WTC11 (cell line): Measurements from ENCODE around the gene PPP5C. TPM values are rescaled to one million over a fixed set of nuclear protein-coding genes. Genes with fewer than 3 reads are reported as not detected.
A peak's percentile ranks its signal among the peaks of the same experiment; 100 is the strongest.

ENCODE experiments used
- ATAC-seq: fragments of 200-7000 bp; cut with Tn5 transposase; 2 replicates; pipeline ENCODE4 v1.10.0; 2021; ENCODE audit warnings: mild to moderate bottlenecking, moderate library complexity
- CTCF ChIA-PET: fragments of 300-600 bp; sonication (Branson Sonifier 250); formaldehyde crosslinking; loops from one replicate; lab custom pipeline; 2021; ENCODE audit warnings: antibody characterized with exemption; lab: Charles Lee
- POLR2A ChIA-PET: fragments of 350-600 bp; sonication (Branson Sonifier 250); formaldehyde crosslinking; loops from one replicate; lab custom pipeline; 2021; ENCODE audit warnings: antibody characterized with exemption; lab: Charles Lee
- DNase-seq: peaks from one replicate; pipeline ENCODE4 v3.0.0; 2021; ENCODE audit warnings: low spot score
- H3K27ac Mint-ChIP-seq: 2 replicates; pipeline ENCODE4 v1.8.0; 2021; ENCODE audit warnings: mixed read lengths
- H3K27me3 Mint-ChIP-seq: 2 replicates; pipeline ENCODE4 v1.8.0; 2021; ENCODE audit warnings: low read depth, mild to moderate bottlenecking, moderate library complexity, mixed read lengths
- H3K36me3 Mint-ChIP-seq: 2 replicates; pipeline ENCODE4 v1.8.0; 2021; ENCODE audit warnings: mixed read lengths
- H3K4me1 Mint-ChIP-seq: 2 replicates; pipeline ENCODE4 v1.8.0; 2022; ENCODE audit warnings: mixed read lengths
- H3K4me3 Mint-ChIP-seq: 2 replicates; pipeline ENCODE4 v1.8.0; 2021; ENCODE audit warnings: mild to moderate bottlenecking, moderate library complexity, mixed read lengths
- H3K9me3 Mint-ChIP-seq: 2 replicates; pipeline ENCODE4 v1.8.0; 2021; ENCODE audit warnings: mixed read lengths
- CDX4 ChIP-seq: fragments of 250-450 bp; sonication (Bioruptor Pico); IDR thresholded peaks from 2 replicates; pipeline ENCODE4 v1.9.0; 2021; ENCODE audit warnings: moderate library complexity, mild to moderate bottlenecking, inconsistent platforms, borderline replicate concordance
- E2F1 ChIP-seq: sonication (generic); formaldehyde crosslinking; IDR thresholded peaks from 2 replicates; pipeline ENCODE4 v1.8.0; 2022; ENCODE audit warnings: mild to moderate bottlenecking, missing genetic modification reagents
- ETV6 ChIP-seq: sonication (generic); formaldehyde crosslinking; IDR thresholded peaks from 2 replicates; pipeline ENCODE4 v1.8.1; 2022; ENCODE audit warnings: mild to moderate bottlenecking, missing genetic modification reagents
- GTF2I ChIP-seq: fragments of 250-450 bp; sonication (Bioruptor Pico); conservative IDR thresholded peaks from 2 replicates; pipeline ENCODE4 v1.4.0; 2021; ENCODE audit warnings: mild to moderate bottlenecking
- JAZF1 ChIP-seq: fragments of 250-450 bp; sonication (Bioruptor Pico); IDR thresholded peaks from 2 replicates; pipeline ENCODE4 v1.9.0; 2021; ENCODE audit warnings: moderate library complexity, mild to moderate bottlenecking, inconsistent platforms
- NFATC4 ChIP-seq: fragments of 250-450 bp; sonication (Bioruptor Pico); IDR thresholded peaks from 2 replicates; pipeline ENCODE4 v1.9.0; 2021; ENCODE audit warnings: mild to moderate bottlenecking
- NFYB ChIP-seq: sonication (generic); formaldehyde crosslinking; conservative IDR thresholded peaks from 2 replicates; pipeline ENCODE4 v1.8.0; 2022; ENCODE audit warnings: low read depth, missing genetic modification reagents
- NR2C2 ChIP-seq: sonication (generic); formaldehyde crosslinking; IDR thresholded peaks from 2 replicates; pipeline ENCODE4 v1.8.0; 2022; ENCODE audit warnings: mild to moderate bottlenecking, missing genetic modification reagents
- PRDM15 ChIP-seq: sonication (generic); formaldehyde crosslinking; IDR thresholded peaks from 2 replicates; pipeline ENCODE4 v1.8.0; 2022; ENCODE audit warnings: missing genetic modification reagents
- RORB ChIP-seq: fragments of 250-450 bp; sonication (Bioruptor Pico); IDR thresholded peaks from 2 replicates; pipeline ENCODE4 v1.9.0; 2021; ENCODE audit warnings: mild to moderate bottlenecking
- SMAD4 ChIP-seq: sonication (generic); formaldehyde crosslinking; IDR thresholded peaks from 2 replicates; pipeline ENCODE4 v1.8.0; 2022; ENCODE audit warnings: mild to moderate bottlenecking, missing genetic modification reagents
- SOX15 ChIP-seq: fragments of 250-450 bp; sonication (Bioruptor Pico); IDR thresholded peaks from 2 replicates; pipeline ENCODE4 v1.9.0; 2021; ENCODE audit warnings: mild to moderate bottlenecking
- TEAD4 ChIP-seq: sonication (generic); formaldehyde crosslinking; IDR thresholded peaks from 2 replicates; pipeline ENCODE4 v1.8.0; 2022; ENCODE audit warnings: mild to moderate bottlenecking, missing genetic modification reagents
- ZNF263 ChIP-seq: sonication (generic); formaldehyde crosslinking; IDR thresholded peaks from 2 replicates; pipeline ENCODE4 v1.8.1; 2022; ENCODE audit warnings: low read depth, mild to moderate bottlenecking, moderate library complexity, missing genetic modification reagents
- ZNF317 ChIP-seq: sonication (generic); formaldehyde crosslinking; IDR thresholded peaks from 2 replicates; pipeline ENCODE4 v1.8.1; 2023; ENCODE audit warnings: low read depth, mild to moderate bottlenecking, moderate library complexity, missing genetic modification reagents, borderline replicate concordance
- ZSCAN18 ChIP-seq: fragments of 250-450 bp; sonication (Bioruptor Pico); IDR thresholded peaks from 2 replicates; pipeline ENCODE4 v2.1.2; 2022; ENCODE audit warnings: mild to moderate bottlenecking, moderate library complexity
- total RNA-seq: library from RNA; stranded (reverse); gene quantifications from 3 replicates; pipeline ENCODE4 v1.2.3, GENCODE V29; 2021

PPP5C gene
- total RNA-seq, 1 experiment from 2014 or later, result 107 TPM

GRCh38 chr19:46420056-46420455 is 73.2 kb downstream of the PPP5C start:
- ATAC-seq (no peak), DNase-seq (no peak)
- no peak for TF ChIP-seq JAZF1 (CRISPR knock-in tag)
- no peak for TF ChIP-seq GTF2I (CRISPR knock-in tag)
- TF ChIP-seq SMAD4 (CRISPR knock-in tag), result no peak
- no peak for TF ChIP-seq CDX4 (CRISPR knock-in tag)
- no peak for TF ChIP-seq RORB
- no peak for TF ChIP-seq NFATC4 (CRISPR knock-in tag)
- TF ChIP-seq NR2C2 (CRISPR knock-in tag), result no peak
- no peak for TF ChIP-seq ZNF317 (CRISPR knock-in tag)
- TF ChIP-seq E2F1, result no peak
- no peak for TF ChIP-seq ZSCAN18 (CRISPR knock-in tag)
- ChIA-PET CTCF (interaction anchor here (0.6 to 1.2 kb wide), 2 partner anchors 21 to 70 kb away, joined by 3 to 6 read pairs; no protein-coding TSS in a partner anchor), POLR2A (interaction anchor here (0.6 kb wide), 1 partner anchor 8 kb away, joined by 4 read pairs; no protein-coding TSS in a partner anchor)
- Mint-ChIP-seq H3K27ac (no peak overlapping the region), H3K27me3 (peaks cover 10% of the 10 kb centered on the region), H3K9me3 (no peaks in the 10 kb centered on the region), H3K4me3 (no peak overlapping the region), H3K36me3 (no peaks in the 10 kb centered on the region), H3K4me1 (peaks cover 17% of the 10 kb centered on the region)

- POLR2A ChIA-PET, result no interaction called here
- Mint-ChIP-seq H3K27ac (peak overlapping the region; percentile 27; the same call in 1 of the 2 replicates), H3K27me3 (peaks cover 32% of the 10 kb centered on the region), H3K9me3 (no peaks in the 10 kb centered on the region)
- no peak for DNase-seq
- no peak for TF ChIP-seq CDX4 (CRISPR knock-in tag)
- TF ChIP-seq PRDM15 (CRISPR knock-in tag), result no peak
- TF ChIP-seq TEAD4 (CRISPR knock-in tag), result no peak
- TF ChIP-seq ETV6, result no peak
- no peak for TF ChIP-seq NR2C2 (CRISPR knock-in tag)
- no peak for TF ChIP-seq SOX15 (CRISPR knock-in tag)
- no peak for TF ChIP-seq ZNF263 (CRISPR knock-in tag)
- TF ChIP-seq NFYB (CRISPR knock-in tag), result no peak
- TF ChIP-seq, all 79 proteins: peak for 0
- Mint-ChIP-seq H3K4me3 (no peak overlapping the region), H3K4me1 (peaks cover 18% of the 10 kb centered on the region), H3K36me3 (no peaks in the 10 kb centered on the region)
- CTCF ChIA-PET, result interaction anchor here (0.9 kb wide), 1 partner anchor 9 kb away, joined by 3 read pairs; no protein-coding TSS in a partner anchor
- no peak for ATAC-seq
Measured at GRCh38 chr19:46422344-46422743, 75.5 kb downstream of the PPP5C start.
